D721Med (cell line): ENCODE results near the gene QRFP.

Experiments
- DNase-seq: peaks from one replicate; pipeline ENCODE4 v3.0.0; 2011; ENCODE audit warnings: low spot score; ENCODE audit not compliant: insufficient read length
- FAIRE-seq: peaks from 2 replicates; lab custom pipeline; 2011; peaks lifted over from hg19 to GRCh38; lab: Jason Lieb, UNC
- CTCF ChIP-seq: IDR thresholded peaks from 2 replicates; pipeline ENCODE4 v1.5.1; 2012; ENCODE audit warnings: mild to moderate bottlenecking, control low read depth; ENCODE audit not compliant: insufficient read depth; ENCODE audit errors: missing control alignments

QRFP gene

GRCh38 chr9:130870491-130871381, 25.9 kb downstream of the QRFP start:
- FAIRE-seq = no peak
- DNase-seq = no peak
- no peak for TF ChIP-seq CTCF

GRCh38 chr9:130869250-130869649, 27.4 kb downstream of the QRFP start:
- FAIRE-seq = no peak
- no peak for TF ChIP-seq CTCF

GRCh38 chr9:130868230-130868629, 28.4 kb downstream of the QRFP start:
- no peak for TF ChIP-seq CTCF
- FAIRE-seq = no peak
- no peak for DNase-seq

More at GRCh38 chr9:130869250-130869649, 27.4 kb downstream of the QRFP start:
- no peak for DNase-seq

- no peak for DNase-seq
- no peak for TF ChIP-seq CTCF
- FAIRE-seq = no peak
These were observed 29.1 kb downstream of the QRFP start for GRCh38 chr9:130867556-130867955.

- FAIRE-seq (peak; percentile 11), DNase-seq (no peak)
- peak; percentile 74 for TF ChIP-seq CTCF
These were observed 30.1 kb downstream of the QRFP start for GRCh38 chr9:130866474-130866965.

GRCh38 chr9:130865921-130866320, 30.7 kb downstream of the QRFP start:
- FAIRE-seq = no peak
- no peak for TF ChIP-seq CTCF

GRCh38 chr9:130864541-130864940, 32.1 kb downstream of the QRFP start:
- no peak for FAIRE-seq
- DNase-seq = no peak
- TF ChIP-seq CTCF = no peak

More at GRCh38 chr9:130865921-130866320, 30.7 kb downstream of the QRFP start:
- no peak for DNase-seq
